Left forelimb (tissue), 1 donor: Measurements from ENCODE around the gene ZFP57.
"Not testable (repeated sequence)": the region's sequence is repeated elsewhere in the genome, so short reads cannot be mapped to it uniquely, and the experiment has no call there.

Source experiments
- DNase-seq: peaks from one replicate; pipeline ENCODE4 v3.0.0-alpha.2; 2018; ENCODE audit warnings: low spot score

The ZFP57 gene

GRCh38 chr6:29696147-29697125 is 15.5 kb upstream of the ZFP57 start:
- DNase-seq = no peak

- no peak for DNase-seq
Measured at GRCh38 chr6:29694637-29695036, 13.7 kb upstream of the ZFP57 start.

DNA sequence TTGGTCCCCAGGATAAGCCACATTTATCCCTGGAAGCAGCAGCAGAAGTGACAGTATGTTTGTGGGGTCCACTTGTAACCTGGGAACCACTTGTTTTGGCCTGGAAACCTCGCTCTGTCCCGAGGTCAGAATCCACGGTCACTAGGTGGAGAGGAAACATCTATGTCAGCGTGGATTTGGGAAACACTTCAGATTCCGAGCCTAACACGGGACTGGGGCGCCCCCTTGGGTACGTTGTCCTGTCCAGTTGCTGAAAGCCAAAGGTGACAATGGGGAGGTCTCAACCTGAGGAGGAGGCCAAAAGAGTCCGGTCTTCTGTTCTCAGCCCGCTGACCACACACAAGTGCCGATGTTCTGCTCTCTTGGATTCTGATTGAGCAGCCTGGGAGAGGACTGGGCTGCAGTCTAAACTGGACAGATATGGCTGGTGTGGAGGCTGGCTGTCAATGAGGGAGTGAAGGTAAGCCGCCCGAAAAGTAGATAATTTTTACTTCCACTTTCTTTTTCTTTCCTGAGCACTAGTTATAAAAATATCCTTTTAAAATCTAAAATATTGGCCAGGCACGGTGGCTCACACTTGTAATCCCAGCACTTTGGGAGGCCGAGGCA is 4.9 kb upstream of the ZFP57 start:
- no peak for DNase-seq

DNA sequence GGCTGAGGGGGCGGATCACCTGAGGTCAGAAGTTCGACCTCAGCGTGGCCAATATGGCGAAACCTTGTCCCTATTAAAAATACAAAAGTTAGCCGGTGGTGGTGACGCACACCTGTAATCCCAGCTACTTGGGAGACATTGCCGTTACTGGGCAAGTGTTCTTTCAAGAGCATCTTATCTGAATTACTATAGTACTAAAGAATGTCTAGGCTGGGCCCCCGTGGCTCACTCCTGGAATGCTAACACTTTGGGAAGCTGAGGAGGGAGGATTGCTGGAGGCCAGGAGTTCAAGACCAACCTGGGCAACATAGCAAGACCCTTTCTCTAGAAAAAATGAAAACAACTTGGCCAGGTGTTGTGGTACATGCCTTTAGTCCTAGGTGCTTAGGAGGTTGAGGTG is 859 bp upstream of the ZFP57 start:
- no peak for DNase-seq

- DNase-seq = no peak
Measured at GRCh38 chr6:29680416-29680815, 536 bp downstream of the ZFP57 start.

- no peak for DNase-seq
Measured at GRCh38 chr6:29679962-29680361, 990 bp downstream of the ZFP57 start.

DNA sequence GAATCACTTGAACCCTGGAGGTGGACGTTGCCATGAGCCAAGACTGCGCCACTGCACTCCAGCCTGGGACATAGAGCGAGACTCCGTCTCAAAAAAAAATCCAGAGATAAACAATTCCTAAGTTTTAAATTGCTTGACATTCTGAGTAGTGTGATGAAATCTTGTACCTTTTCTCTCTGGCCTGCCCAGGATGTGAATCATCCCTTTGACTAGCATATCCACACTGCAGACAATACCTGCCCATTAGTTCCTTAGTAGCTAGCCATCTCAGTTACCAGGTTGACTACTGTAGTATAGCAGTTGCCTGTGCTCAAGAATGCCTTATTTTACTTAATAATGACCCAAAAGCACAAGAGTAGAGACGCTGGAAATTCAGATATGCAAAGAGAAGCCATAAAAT is 2.8 kb downstream of the ZFP57 start:
- DNase-seq = no peak

DNA sequence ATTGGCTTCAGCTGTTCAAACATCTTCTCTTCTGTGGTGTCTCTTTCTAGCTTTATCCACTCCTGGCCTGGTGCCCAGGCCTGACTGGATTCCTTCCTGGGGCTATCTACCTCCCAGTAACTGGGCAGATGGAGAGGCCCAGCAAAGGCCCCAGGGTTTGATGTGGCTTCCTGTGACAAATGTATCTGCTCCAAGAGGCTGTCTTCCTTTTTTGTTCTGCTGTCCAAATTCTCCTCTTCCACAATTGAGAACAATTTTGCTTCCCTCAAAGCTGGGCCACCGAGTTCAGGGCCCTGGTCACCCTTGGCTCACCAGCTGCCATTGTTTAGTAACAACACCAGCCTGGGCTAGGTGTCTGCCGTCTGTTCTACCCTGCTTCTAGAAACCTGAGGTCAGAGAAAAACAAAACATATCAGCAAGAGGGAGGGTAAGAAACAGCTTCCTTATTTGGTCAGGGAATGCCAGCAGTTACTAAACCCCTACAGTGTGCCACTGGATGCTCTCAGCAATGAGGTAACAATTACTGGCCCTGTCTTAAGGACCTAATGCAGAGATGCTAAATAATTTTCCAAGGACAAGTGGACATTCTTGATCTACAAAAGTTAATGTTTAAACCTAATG is 3.9 kb downstream of the ZFP57 start:
- DNase-seq = no peak

GRCh38 chr6:29675561-29675960 is 5.4 kb downstream of the ZFP57 start:
- DNase-seq = no peak

DNA sequence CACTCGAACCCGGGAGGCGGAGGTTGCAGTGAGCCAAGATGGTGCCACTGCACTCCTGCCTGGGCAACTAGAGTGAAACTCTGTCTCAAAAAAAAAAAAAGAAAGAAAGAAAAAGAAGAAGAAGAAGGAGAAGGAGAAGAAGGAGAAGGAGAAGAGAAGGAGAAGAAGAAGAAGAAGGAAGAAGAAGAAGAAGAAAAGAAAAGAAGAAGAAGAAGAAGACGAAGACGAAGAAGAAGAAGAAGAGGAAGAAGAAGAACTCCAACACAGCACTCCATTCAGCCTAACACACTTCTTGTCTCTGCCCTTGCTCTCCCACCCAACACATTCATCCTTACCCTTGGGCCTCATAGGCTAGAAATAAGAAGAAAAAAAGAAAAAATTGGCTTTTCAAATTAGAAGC is 6.9 kb downstream of the ZFP57 start:
- no peak for DNase-seq

DNA sequence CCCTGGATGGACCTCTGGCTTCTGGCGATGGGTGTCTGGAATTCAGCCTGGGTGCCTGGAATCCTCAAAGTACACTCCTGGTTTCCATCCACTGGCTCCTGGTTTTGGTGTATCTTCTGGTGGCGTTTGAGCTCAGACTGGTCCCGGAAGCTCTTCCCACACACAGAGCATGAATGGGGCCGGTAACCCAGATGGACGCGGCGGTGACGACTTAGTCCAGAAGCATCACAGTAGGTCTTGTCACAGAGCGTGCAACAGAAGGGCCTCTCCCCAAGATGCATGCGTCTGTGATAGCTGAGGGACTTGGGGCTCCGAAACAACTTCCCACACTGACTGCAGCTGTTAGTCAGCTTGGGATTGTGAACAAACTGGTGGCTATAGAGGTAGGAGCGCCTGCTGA is 7.8 kb downstream of the ZFP57 start:
- no peak for DNase-seq

DNA sequence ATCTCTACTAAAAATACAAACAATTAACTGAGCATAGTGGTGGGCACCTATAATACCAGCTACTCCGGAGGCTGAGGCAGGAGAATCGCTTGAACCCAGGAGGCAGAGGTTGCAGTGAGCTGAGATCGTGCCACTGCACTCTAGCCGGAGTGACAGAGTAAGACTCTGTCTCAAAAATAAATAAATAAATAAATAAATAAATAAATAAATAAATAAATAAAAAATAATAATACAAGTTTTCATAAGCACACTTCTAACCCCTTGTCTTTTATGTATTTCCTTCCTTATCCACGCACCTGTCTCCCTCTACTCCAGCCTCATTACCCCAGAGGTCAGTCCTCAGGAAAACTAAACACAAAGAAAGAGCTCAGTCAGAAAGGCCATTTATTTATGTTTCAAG is 8.8 kb downstream of the ZFP57 start:
- not testable (repeated sequence) for DNase-seq

DNA sequence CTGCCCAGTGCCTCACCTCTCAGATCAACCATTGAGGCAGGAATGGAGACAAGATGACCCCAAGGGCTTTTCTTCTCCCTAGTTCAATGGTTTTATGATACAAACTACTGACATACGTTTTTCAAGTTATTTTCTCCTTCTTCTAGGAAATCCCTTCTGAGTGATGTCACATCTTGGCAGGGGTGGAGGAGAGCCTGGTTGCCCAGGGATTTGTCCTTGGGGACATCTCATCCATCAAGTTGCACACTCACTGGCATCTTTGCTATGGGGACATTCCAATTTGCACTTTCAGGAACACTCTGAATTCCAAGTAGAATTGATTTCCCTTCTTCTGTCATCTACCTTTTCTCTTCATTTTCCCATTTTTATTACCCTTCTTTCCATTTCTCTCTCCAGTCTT is 9.9 kb downstream of the ZFP57 start:
- DNase-seq = no peak

DNA sequence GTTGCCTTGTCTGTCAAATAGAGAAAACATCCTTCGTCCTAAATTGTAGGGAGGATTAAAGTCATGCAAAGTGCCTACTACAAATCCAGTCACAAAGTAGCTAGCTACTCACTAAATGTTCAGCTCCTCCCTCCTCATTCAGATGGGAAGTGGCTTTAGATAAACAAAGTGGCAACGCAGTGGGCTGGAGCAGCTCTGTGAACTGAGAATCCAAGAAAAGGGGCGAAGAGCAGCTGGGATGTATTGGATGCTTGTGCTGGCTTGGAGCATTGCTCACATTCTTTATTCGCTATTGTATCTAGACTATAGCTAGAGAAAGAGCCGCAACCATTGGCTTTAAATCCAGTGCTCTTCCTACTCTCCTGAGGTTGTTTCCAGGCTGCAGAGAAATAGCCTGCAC is 13.8 kb downstream of the ZFP57 start:
- DNase-seq = no peak

- DNase-seq = no peak
Measured at GRCh38 chr6:29666826-29667130, 14.2 kb downstream of the ZFP57 start.

GRCh38 chr6:29665942-29666825 is 14.8 kb downstream of the ZFP57 start:
- no peak for DNase-seq

GRCh38 chr6:29663300-29664042 is 17.5 kb downstream of the ZFP57 start:
- DNase-seq = no peak

DNA sequence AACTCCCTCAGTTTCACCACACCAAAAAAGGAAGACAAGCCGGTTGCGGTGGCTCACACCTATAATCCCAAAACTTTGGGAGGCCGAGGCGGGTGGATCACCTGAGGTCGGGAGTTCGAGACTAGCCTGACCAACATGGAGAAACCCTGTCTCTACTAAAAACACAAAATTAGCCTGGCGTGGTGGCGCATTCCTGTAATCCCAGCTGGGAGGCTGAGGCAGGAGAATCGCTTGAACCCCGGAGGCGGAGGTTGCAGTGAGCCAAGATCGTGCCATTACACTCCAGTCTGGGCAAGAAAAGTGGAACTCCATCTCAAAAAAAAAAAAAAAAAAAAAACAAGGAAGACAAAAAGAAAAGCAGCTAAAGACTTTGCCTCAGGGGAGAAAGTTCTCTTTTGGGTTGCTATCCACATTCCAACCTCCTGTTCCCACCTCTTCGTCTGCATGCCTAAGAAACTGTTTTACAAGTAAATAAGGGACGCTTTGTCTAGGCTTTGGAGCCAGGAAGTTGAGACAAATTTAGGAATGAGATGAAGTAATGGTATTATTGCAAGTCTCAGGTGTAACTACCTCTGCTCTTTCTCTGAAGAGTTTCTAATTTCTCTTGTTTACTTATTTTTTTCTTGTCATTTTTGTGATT is 19.3 kb downstream of the ZFP57 start:
- DNase-seq = not testable (repeated sequence)

GRCh38 chr6:29661071-29661470 is 19.9 kb downstream of the ZFP57 start:
- no peak for DNase-seq

- DNase-seq = no peak
Measured at GRCh38 chr6:29656798-29657197, 24.2 kb downstream of the ZFP57 start, which contains the start of gene MOG. Gene MOG (plus strand): TSS chr6:29657092. CDS start chr6:29657210, 118 bp downstream.

GRCh38 chr6:29656157-29656556 is 24.8 kb downstream of the ZFP57 start:
- DNase-seq = no peak
